Measurements from ENCODE around the gene KRTAP5-9. TPM values are rescaled to one million over a fixed set of nuclear protein-coding genes. Genes with fewer than 3 reads are reported as not detected.
"Not testable (repeated sequence)": the region's sequence is repeated elsewhere in the genome, so short reads cannot be mapped to it uniquely, and the experiment has no call there.

The KRTAP5-9 gene
- polyA plus RNA-seq, 2 of the 4 experiments (the other 2 are of a cell fraction) = not detected

- ATAC-seq, H3K4me2 ChIP-seq, H3K4me1 ChIP-seq, FAIRE-seq, H3K9me3 ChIP-seq, H3K4me3 ChIP-seq, POLR2A ChIA-PET, H3K27ac ChIP-seq: not testable (repeated sequence)
- WGBS (ENCODE audit: missing lambda C conversion rate) = 56% methylated on average over 11 of the region's 11 CpGs
- peak in 1 of 2 experiments; percentile 23; a peak in 2 of 5 replicates for TF ChIP-seq RAD21 (conservative IDR thresholded peaks at IDR 0.05 in 1 of 2, IDR thresholded peaks at IDR 0.05 in 1 of 2)
- peak; percentile 16; the same call in 1 of the 3 replicates for TF ChIP-seq CTCF (IDR thresholded peaks at IDR 0.05)
- peak in 1 of 2 experiments; percentile 33 for DNase-seq (ENCODE audit: low read depth in 1 of 2, low spot score in 1 of 2)
- CTCF ChIA-PET = interaction anchor here (1.9 kb wide), 1 partner anchor 8 kb away, joined by 12 read pairs; no protein-coding TSS in a partner anchor
Observed at GRCh38 chr11:71588822-71589545, 40.8 kb downstream of the KRTAP5-9 start.

GRCh38 chr11:71589546-71589920 lies 41.3 kb downstream of the KRTAP5-9 start:
- H3K4me2 ChIP-seq; ATAC-seq; H3K27ac ChIP-seq; H3K9me3 ChIP-seq; DNase-seq (ENCODE audit: low read depth in 1 of 2, low spot score in 1 of 2); FAIRE-seq; H3K4me3 ChIP-seq; POLR2A ChIA-PET; H3K4me1 ChIP-seq: not testable (repeated sequence)
- CTCF ChIA-PET = interaction anchor here (1.9 kb wide), 1 partner anchor 9 kb away, joined by 12 read pairs; no protein-coding TSS in a partner anchor
- 41% methylated on average over 8 of the region's 8 CpGs for WGBS (ENCODE audit: missing lambda C conversion rate)

Small RNAs within 50 kb of the gene (small RNA-seq; reads per million reads assigned to genes)
- gene AP000867.1 (0 reads per million in 6 experiments), gene KRTAP5-14P (0 reads per million in 6 experiments)

Other genes starting within 250 kb of the KRTAP5-9 start
- 42.7 and 44.2 TPM in 2 replicates for gene DHCR7, start 100.0 kb upstream of the KRTAP5-9 start, polyA plus RNA-seq (2011; rRNA removed)
- gene DHCR7, start 100.0 kb upstream of the KRTAP5-9 start, polyA plus RNA-seq (2017; fragmentation: RNase III; extraction: RNeasy Plus Mini Kit Qiagen cat#74134 plus additional on column Dnase treatment) = 47.2 to 82.2 TPM (median 75.8 TPM) in 3 replicates
- 34.6 and 47.1 TPM in 2 replicates for gene NADSYN1, start 95.2 kb upstream of the KRTAP5-9 start, polyA plus RNA-seq (2011; rRNA removed)
- gene NADSYN1, start 95.2 kb upstream of the KRTAP5-9 start, polyA plus RNA-seq (2017; fragmentation: RNase III; extraction: RNeasy Plus Mini Kit Qiagen cat#74134 plus additional on column Dnase treatment) = 63.3 to 70.9 TPM (median 67.6 TPM) in 3 replicates
- not detected in 2 replicates for gene KRTAP5-7, start 21.2 kb upstream of the KRTAP5-9 start, polyA plus RNA-seq (2011; rRNA removed)
- not detected in 3 replicates for gene KRTAP5-7, start 21.2 kb upstream of the KRTAP5-9 start, polyA plus RNA-seq (2017; fragmentation: RNase III; extraction: RNeasy Plus Mini Kit Qiagen cat#74134 plus additional on column Dnase treatment)
- not detected in 2 replicates for gene KRTAP5-8, start 10.4 kb upstream of the KRTAP5-9 start, polyA plus RNA-seq (2011; rRNA removed)
- gene KRTAP5-8, start 10.4 kb upstream of the KRTAP5-9 start, polyA plus RNA-seq (2017; fragmentation: RNase III; extraction: RNeasy Plus Mini Kit Qiagen cat#74134 plus additional on column Dnase treatment) = not detected in 3 replicates
- not detected in 2 replicates for gene KRTAP5-10, start 17.1 kb downstream of the KRTAP5-9 start, polyA plus RNA-seq (2011; rRNA removed)
- not detected in 3 replicates for gene KRTAP5-10, start 17.1 kb downstream of the KRTAP5-9 start, polyA plus RNA-seq (2017; fragmentation: RNase III; extraction: RNeasy Plus Mini Kit Qiagen cat#74134 plus additional on column Dnase treatment)
- gene KRTAP5-11, start 34.5 kb downstream of the KRTAP5-9 start, polyA plus RNA-seq (2011; rRNA removed) = not detected in 2 replicates
- gene KRTAP5-11, start 34.5 kb downstream of the KRTAP5-9 start, polyA plus RNA-seq (2017; fragmentation: RNase III; extraction: RNeasy Plus Mini Kit Qiagen cat#74134 plus additional on column Dnase treatment) = not detected in 3 replicates